DMS153 (cell line): ENCODE measurements around the gene CHCHD1.
"Not testable (repeated sequence)": the region's sequence is repeated elsewhere in the genome, so short reads cannot be mapped to it uniquely, and the experiment has no call there.

Experiments used
- DNase-seq: peaks from one replicate; lab custom pipeline; 2025; lab: John Stamatoyannopoulos, UW

The CHCHD1 gene

GRCh38 chr10:73769396-73769795, 12.5 kb upstream of the CHCHD1 start:
- DNase-seq: no peak

- peak; percentile 4 for DNase-seq
Observed at GRCh38 chr10:73771722-73772280, 10.0 kb upstream of the CHCHD1 start.

- DNase-seq: peak; percentile 51
Observed at GRCh38 chr10:73772281-73773151, 9.3 kb upstream of the CHCHD1 start.

- no peak for DNase-seq
Observed at GRCh38 chr10:73773152-73773879, 8.5 kb upstream of the CHCHD1 start.

GRCh38 chr10:73774637-73775036, 7.2 kb upstream of the CHCHD1 start:
- no peak for DNase-seq

GRCh38 chr10:73779018-73779417, 2.8 kb upstream of the CHCHD1 start:
- DNase-seq: no peak

- DNase-seq: no peak
Observed at GRCh38 chr10:73779539-73780197, 2.2 kb upstream of the CHCHD1 start.

GRCh38 chr10:73780301-73780700, 1.5 kb upstream of the CHCHD1 start:
- DNase-seq: no peak

GRCh38 chr10:73780966-73781365, 882 bp upstream of the CHCHD1 start:
- no peak for DNase-seq

- no peak for DNase-seq
Observed at GRCh38 chr10:73781548-73781878, 335 bp upstream of the CHCHD1 start.

GRCh38 chr10:73782749-73783085, 869 bp downstream of the CHCHD1 start:
- DNase-seq: no peak

GRCh38 chr10:73785211-73785720, 3.4 kb downstream of the CHCHD1 start, which contains the start of gene ZSWIM8:
TSS of gene ZSWIM8 (plus strand) at chr10:73785606. CDS start at chr10:73785879, 273 bp downstream.
- peak; percentile 90 for DNase-seq

- no peak for DNase-seq
Observed at GRCh38 chr10:73785721-73786511, 4.1 kb downstream of the CHCHD1 start.

- no peak for DNase-seq
Observed at GRCh38 chr10:73786512-73786885, 4.7 kb downstream of the CHCHD1 start.

- DNase-seq: not testable (repeated sequence)
Observed at GRCh38 chr10:73787031-73787800, 5.4 kb downstream of the CHCHD1 start.

GRCh38 chr10:73788864-73789658, 7.2 kb downstream of the CHCHD1 start:
- no peak for DNase-seq

- no peak for DNase-seq
Observed at GRCh38 chr10:73789659-73790055, 7.8 kb downstream of the CHCHD1 start.

- DNase-seq: no peak
Observed at GRCh38 chr10:73790886-73791625, 9.2 kb downstream of the CHCHD1 start.

- no peak for DNase-seq
Observed at GRCh38 chr10:73791871-73792400, 10.1 kb downstream of the CHCHD1 start.
